OCI-LY3 (cell line): ENCODE measurements around the gene IFRD2.

ENCODE experiments used
- H2AFZ ChIP-seq: fragments of 200-600, 300-600 bp; shearing (Covaris generic); 2 replicates; pipeline ENCODE4 v1.6.0; 2014; ENCODE audit warnings: antibody characterized with exemption, low read depth, low read length
- H3K27ac ChIP-seq: fragments of 200-600, 300-600 bp; sonication (generic); 2 replicates; pipeline ENCODE4 v1.5.1; 2014; ENCODE audit warnings: mild to moderate bottlenecking, low read length, moderate library complexity, mixed read lengths
- H3K27me3 ChIP-seq: fragments of 200-600, 300-600 bp; sonication (generic); 2 replicates; pipeline ENCODE4 v1.6.1; 2014; ENCODE audit warnings: low read depth, low read length, mixed read lengths
- H3K36me3 ChIP-seq: fragments of 200-600, 300-600 bp; sonication (generic); replicated peaks from 2 replicates; pipeline ENCODE3; 2014; ENCODE audit warnings: low read depth, low read length, mixed read lengths
- H3K4me1 ChIP-seq: fragments of 300-600, 200-600 bp; sonication (generic); 2 replicates; pipeline ENCODE4 v1.6.1; 2014; ENCODE audit warnings: low read length, mixed read lengths
- H3K4me2 ChIP-seq: fragments of 200-600, 300-600 bp; sonication (generic); 2 replicates; pipeline ENCODE4 v1.6.1; 2014; ENCODE audit warnings: low read length, mixed read lengths
- H3K4me3 ChIP-seq: fragments of 300-600, 200-600 bp; sonication (generic); 2 replicates; pipeline ENCODE4 v1.5.1; 2014; ENCODE audit warnings: antibody characterized with exemption, mild to moderate bottlenecking, low read length, moderate library complexity
- H3K79me2 ChIP-seq: fragments of 300-600, 200-600 bp; shearing (Covaris generic); 2 replicates; pipeline ENCODE4 v1.6.1; 2014; ENCODE audit warnings: mild to moderate bottlenecking, low read length, mixed read lengths
- H3K9ac ChIP-seq: fragments of 300-600, 200-600 bp; shearing (Covaris generic); 2 replicates; pipeline ENCODE4 v1.6.0; 2014; ENCODE audit warnings: mild to moderate bottlenecking, low read length, moderate library complexity
- H3K9me3 ChIP-seq: fragments of 200-600, 300-600 bp; shearing (Covaris generic); 2 replicates; pipeline ENCODE4 v1.6.1; 2014; ENCODE audit warnings: low read length, mixed read lengths; ENCODE audit not compliant: insufficient read depth
- H4K20me1 ChIP-seq: fragments of 200-600, 300-600 bp; sonication (generic); 2 replicates; pipeline ENCODE4 v1.6.1; 2016; ENCODE audit warnings: low read length, mixed read lengths; ENCODE audit not compliant: insufficient read depth
- EZH2phosphoT487 ChIP-seq: fragments of 200-600 bp; shearing (Covaris generic); IDR thresholded peaks from 2 replicates; pipeline ENCODE4 v1.6.1; 2018; ENCODE audit warnings: antibody characterized with exemption, mixed run types, low read depth
- TF ChIP-seq, protein P1 (sequence below): fragments of 200-600, 300-600 bp; sonication (generic); IDR thresholded peaks from 2 replicates; pipeline ENCODE4 v1.5.1; 2014; ENCODE audit warnings: antibody characterized with exemption, low read length, low read depth

The IFRD2 gene

DNA sequence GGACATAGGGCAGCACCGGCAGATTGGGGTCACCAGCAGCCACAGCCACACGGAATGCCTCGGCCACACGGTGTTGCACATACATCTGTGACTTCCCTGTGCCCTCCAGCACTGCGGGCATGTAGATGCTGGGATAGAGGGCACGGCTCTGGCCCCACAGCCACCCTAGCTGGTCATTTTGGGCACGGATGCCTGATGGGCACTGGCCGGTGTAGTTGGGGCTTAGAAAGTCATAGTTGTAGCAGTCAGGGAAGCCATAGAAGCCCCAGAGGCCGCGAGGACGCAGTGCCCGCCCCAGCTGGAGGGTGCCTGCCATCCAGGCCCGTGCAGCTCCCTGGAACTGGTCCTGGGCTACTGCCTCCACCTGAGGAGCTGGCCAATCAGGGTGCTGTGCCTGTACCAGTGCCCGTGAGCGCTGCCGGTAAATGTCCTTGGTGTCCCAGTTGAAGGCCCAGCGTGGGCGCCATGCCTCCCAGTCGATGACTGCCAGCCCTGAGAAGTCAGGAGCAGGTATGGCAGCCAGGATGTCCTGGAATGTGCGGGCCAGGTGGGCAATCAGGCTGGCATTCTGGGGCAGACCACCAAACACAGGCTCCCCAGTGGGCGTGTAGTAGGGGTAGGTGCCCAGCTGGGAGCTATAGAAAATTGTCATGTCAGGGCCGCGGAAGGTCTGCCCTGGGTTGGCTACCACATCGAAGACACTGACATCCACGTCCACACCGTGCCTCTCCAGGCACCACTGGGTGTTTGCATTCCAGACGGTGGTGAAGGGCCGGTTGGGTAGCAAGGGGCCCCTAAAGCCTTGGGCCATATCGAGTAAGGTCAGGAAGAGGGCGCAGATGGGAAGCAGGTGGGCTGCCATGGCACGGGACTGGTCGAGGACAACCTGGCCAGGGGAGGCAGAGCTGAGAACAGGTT is 10.1 kb upstream of the IFRD2 start:
- Histone ChIP-seq H3K27me3 (no peaks in the 10 kb centered on the region), H3K79me2 (0 out of 2 replicates have a peak, but pooled peaks cover 7% of the 10 kb centered on the region), H3K36me3 (no peaks in the 10 kb centered on the region), H3K4me1 (peaks cover 16% of the 10 kb centered on the region), H4K20me1 (no peaks in the 10 kb centered on the region), H3K4me3 (no peak overlapping the region), H3K4me2 (no peak overlapping the region), H3K9me3 (0 out of 2 replicates have a peak, but pooled peaks cover 3% of the 10 kb centered on the region), H3K27ac (no peak overlapping the region), H3K9ac (no peak overlapping the region), H2AFZ (no peak overlapping the region)
- TF ChIP-seq, protein P1, sequence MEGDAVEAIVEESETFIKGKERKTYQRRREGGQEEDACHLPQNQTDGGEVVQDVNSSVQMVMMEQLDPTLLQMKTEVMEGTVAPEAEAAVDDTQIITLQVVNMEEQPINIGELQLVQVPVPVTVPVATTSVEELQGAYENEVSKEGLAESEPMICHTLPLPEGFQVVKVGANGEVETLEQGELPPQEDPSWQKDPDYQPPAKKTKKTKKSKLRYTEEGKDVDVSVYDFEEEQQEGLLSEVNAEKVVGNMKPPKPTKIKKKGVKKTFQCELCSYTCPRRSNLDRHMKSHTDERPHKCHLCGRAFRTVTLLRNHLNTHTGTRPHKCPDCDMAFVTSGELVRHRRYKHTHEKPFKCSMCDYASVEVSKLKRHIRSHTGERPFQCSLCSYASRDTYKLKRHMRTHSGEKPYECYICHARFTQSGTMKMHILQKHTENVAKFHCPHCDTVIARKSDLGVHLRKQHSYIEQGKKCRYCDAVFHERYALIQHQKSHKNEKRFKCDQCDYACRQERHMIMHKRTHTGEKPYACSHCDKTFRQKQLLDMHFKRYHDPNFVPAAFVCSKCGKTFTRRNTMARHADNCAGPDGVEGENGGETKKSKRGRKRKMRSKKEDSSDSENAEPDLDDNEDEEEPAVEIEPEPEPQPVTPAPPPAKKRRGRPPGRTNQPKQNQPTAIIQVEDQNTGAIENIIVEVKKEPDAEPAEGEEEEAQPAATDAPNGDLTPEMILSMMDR, result no peak
- no peak for TF ChIP-seq EZH2phosphoT487

DNA sequence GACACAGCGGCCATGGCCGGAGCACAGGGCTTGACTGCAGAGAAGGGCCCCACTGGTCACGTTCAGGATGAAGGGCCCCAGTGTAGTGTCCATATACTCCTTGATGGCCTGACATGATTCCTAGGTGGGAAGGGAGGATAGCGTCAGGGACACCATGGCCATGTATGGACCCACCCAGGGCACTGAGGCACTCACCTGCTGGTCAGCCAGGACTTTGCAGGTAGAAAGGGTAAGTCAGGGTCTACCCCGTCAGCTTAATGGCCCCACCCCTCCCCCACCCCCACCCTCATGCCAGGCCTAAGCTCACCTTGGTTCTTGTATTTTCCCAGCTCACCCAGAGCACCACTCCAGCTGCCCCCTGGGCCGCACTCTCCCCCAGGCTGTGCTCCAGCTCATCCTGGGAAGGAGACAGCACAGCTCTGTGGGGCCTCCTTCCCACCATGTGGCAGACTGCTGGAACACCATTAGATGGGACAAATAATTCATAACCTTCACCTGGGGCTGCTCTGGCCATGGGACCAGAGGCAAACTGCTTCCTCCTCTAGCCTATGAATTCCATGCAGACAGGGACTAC is 8.5 kb upstream of the IFRD2 start:
- Histone ChIP-seq H3K4me1 (peaks cover 16% of the 10 kb centered on the region), H3K27me3 (no peaks in the 10 kb centered on the region), H2AFZ (no peak overlapping the region), H3K9me3 (no peaks in the 10 kb centered on the region), H3K79me2 (0 out of 2 replicates have a peak, but pooled peaks cover 7% of the 10 kb centered on the region), H3K36me3 (no peaks in the 10 kb centered on the region), H3K4me3 (peak overlapping the region; percentile 78; the same call in 1 of the 2 replicates), H4K20me1 (no peaks in the 10 kb centered on the region), H3K27ac (no peak overlapping the region), H3K4me2 (peak overlapping the region; percentile 83), H3K9ac (no peak overlapping the region)
- TF ChIP-seq EZH2phosphoT487, result no peak
- TF ChIP-seq, protein P1, result no peak

DNA sequence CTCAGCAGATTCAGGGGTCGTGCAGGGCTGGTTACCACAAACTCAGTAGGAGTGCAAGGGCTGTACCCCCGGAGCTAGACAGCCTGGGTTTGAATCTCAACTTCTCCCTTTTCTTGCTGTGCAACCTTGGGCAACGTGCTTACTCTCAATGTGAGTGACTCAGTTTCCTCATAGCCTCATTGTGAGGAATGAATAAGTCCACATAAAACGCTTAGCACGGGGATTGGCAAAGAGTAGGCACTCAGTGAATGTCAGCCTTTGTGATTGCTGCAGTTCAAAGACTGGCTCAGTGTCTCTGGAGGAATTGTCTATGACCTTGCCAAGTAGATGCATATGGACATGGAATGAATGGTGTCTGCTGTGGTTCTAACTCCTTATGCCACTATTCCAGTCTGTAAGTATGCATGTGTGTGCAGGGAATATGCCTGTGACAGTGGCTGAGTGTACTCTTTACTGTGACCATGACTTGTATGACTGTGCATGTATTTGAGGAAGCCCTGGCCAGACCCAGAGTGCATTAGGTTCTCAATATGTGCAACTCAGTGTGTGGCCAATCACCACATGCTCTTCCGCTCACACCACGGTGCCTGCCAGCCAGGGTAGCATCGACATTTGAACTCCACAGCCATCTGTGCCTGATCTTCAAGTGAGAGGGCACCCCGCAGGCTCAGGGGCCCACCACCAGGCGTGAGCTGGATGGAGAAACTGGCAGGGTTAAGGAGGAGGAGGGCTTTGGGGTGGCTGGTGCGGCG is 7.9 kb upstream of the IFRD2 start:
- Histone ChIP-seq H3K27ac (peak overlapping the region; percentile 10; the same call in 1 of the 2 replicates), H3K9ac (peak overlapping the region; percentile 56), H3K36me3 (no peaks in the 10 kb centered on the region), H2AFZ (peak overlapping the region; percentile 38; the same call in 1 of the 2 replicates), H3K4me2 (peak overlapping the region; percentile 83), H3K4me1 (peaks cover 16% of the 10 kb centered on the region), H4K20me1 (no peaks in the 10 kb centered on the region), H3K9me3 (no peaks in the 10 kb centered on the region), H3K79me2 (0 out of 2 replicates have a peak, but pooled peaks cover 7% of the 10 kb centered on the region), H3K4me3 (peak overlapping the region; percentile 78), H3K27me3 (no peaks in the 10 kb centered on the region)
- TF ChIP-seq EZH2phosphoT487, result no peak
- TF ChIP-seq, protein P1, result no peak
